ENCODE data around the gene JMJD1C.

- TF ChIP-seq CTCF (conservative IDR thresholded peaks at IDR 0.05; ENCODE audit: low read length) (no peak), EZH2phosphoT487 (IDR thresholded peaks at IDR 0.05; ENCODE audit: borderline replicate concordance) (no peak)
These were observed 238.4 kb downstream of the JMJD1C start for GRCh38 chr10:63227207-63227895.

All from Loucy (cell line).